Neural crest cell (in vitro differentiated cells): ENCODE data around the gene SHANK3. TPM values are rescaled to one million over a fixed set of nuclear protein-coding genes. Genes with fewer than 3 reads are reported as not detected.

Experiments used
- DNase-seq: peaks from one replicate; pipeline ENCODE4 v3.0.0; 2021; ENCODE audit warnings: low read depth, mixed read lengths, low spot score
- H3K27ac Mint-ChIP-seq: one replicate; pipeline ENCODE4 v1.8.0; 2021; ENCODE audit warnings: mild to moderate bottlenecking, mixed read lengths; ENCODE audit not compliant: unreplicated experiment
- H3K27me3 Mint-ChIP-seq: 2 replicates; pipeline ENCODE4 v1.8.0; 2021; ENCODE audit warnings: low read depth, mild to moderate bottlenecking, mixed read lengths
- H3K36me3 Mint-ChIP-seq: 2 replicates; pipeline ENCODE4 v1.8.0; 2021; ENCODE audit warnings: low read depth, mild to moderate bottlenecking, mixed read lengths
- H3K4me1 Mint-ChIP-seq: 2 replicates; pipeline ENCODE4 v1.8.0; 2021; ENCODE audit warnings: mixed read lengths
- H3K4me3 Mint-ChIP-seq: one replicate; pipeline ENCODE4 v1.8.0; 2021; ENCODE audit warnings: mild to moderate bottlenecking, mixed read lengths
- H3K9me3 Mint-ChIP-seq: 2 replicates; pipeline ENCODE4 v1.8.0; 2021; ENCODE audit warnings: mixed read lengths
- CTCF ChIP-seq: fragments of 200-600 bp; sonication (generic); conservative IDR thresholded peaks from 2 replicates; pipeline ENCODE4 v1.5.0; 2021; ENCODE audit warnings: antibody characterized with exemption, mild to moderate bottlenecking
- total RNA-seq: library from RNA; stranded (reverse); gene quantifications from 2 replicates; pipeline ENCODE4 v1.2.1, GENCODE V29; 2021

Gene SHANK3
- total RNA-seq, 1 donor from 2014 or later = 15.4 TPM

GRCh38 chr22:50715250-50715649 lies 42.6 kb downstream of the SHANK3 start:
- peaks cover 28% of the 10 kb centered on the region for H3K27me3 Mint-ChIP-seq
- no peak overlapping the region for H3K27ac Mint-ChIP-seq
- TF ChIP-seq CTCF = no peak
- H3K4me1 Mint-ChIP-seq = peaks cover 21% of the 10 kb centered on the region
- H3K4me3 Mint-ChIP-seq = no peak overlapping the region
- peaks cover 13% of the 10 kb centered on the region for H3K36me3 Mint-ChIP-seq
- H3K9me3 Mint-ChIP-seq = no peaks in the 10 kb centered on the region
- DNase-seq = no peak

- peaks cover 9% of the 10 kb centered on the region for H3K36me3 Mint-ChIP-seq
- DNase-seq = no peak
- H3K27me3 Mint-ChIP-seq = peaks cover 25% of the 10 kb centered on the region
- no peak for TF ChIP-seq CTCF
- no peaks in the 10 kb centered on the region for H3K9me3 Mint-ChIP-seq
- peaks cover 17% of the 10 kb centered on the region for H3K4me1 Mint-ChIP-seq
- H3K4me3 Mint-ChIP-seq = no peak overlapping the region
- H3K27ac Mint-ChIP-seq = no peak overlapping the region
Observed at GRCh38 chr22:50715776-50716175, 43.2 kb downstream of the SHANK3 start.

- DNase-seq = no peak
- no peak overlapping the region for H3K27ac Mint-ChIP-seq
- TF ChIP-seq CTCF = no peak
- H3K4me3 Mint-ChIP-seq = no peak overlapping the region
- H3K27me3 Mint-ChIP-seq = peaks cover 29% of the 10 kb centered on the region
- peaks cover 6% of the 10 kb centered on the region for H3K36me3 Mint-ChIP-seq
- H3K4me1 Mint-ChIP-seq = peaks cover 12% of the 10 kb centered on the region
- no peaks in the 10 kb centered on the region for H3K9me3 Mint-ChIP-seq
Observed at GRCh38 chr22:50716290-50717024, 43.8 kb downstream of the SHANK3 start.

GRCh38 chr22:50717709-50718351 lies 45.2 kb downstream of the SHANK3 start:
- Mint-ChIP-seq H3K4me3 (peak overlapping the region; percentile 67), H3K9me3 (no peaks in the 10 kb centered on the region), H3K27ac (no peak overlapping the region), H3K4me1 (peaks cover 15% of the 10 kb centered on the region), H3K36me3 (peaks cover 9% of the 10 kb centered on the region), H3K27me3 (peaks cover 39% of the 10 kb centered on the region)
- DNase-seq = no peak
- no peak for TF ChIP-seq CTCF

GRCh38 chr22:50718352-50718709 lies 45.7 kb downstream of the SHANK3 start:
- peaks cover 12% of the 10 kb centered on the region for H3K4me1 Mint-ChIP-seq
- TF ChIP-seq CTCF = no peak
- H3K27me3 Mint-ChIP-seq = peaks cover 44% of the 10 kb centered on the region
- peaks cover 9% of the 10 kb centered on the region for H3K36me3 Mint-ChIP-seq
- no peak overlapping the region for H3K27ac Mint-ChIP-seq
- no peaks in the 10 kb centered on the region for H3K9me3 Mint-ChIP-seq
- DNase-seq = no peak
- peak overlapping the region; percentile 67 for H3K4me3 Mint-ChIP-seq
